Peyer's patch (tissue), 4 donors: Measurements from ENCODE around the gene BAK1.

ENCODE experiments used
- CTCF ChIP-seq, 6 experiments: fragments of 450-650 bp in 4 of 6; fragments of 200-600 bp in 2 of 6; sonication (generic) in 1 of 6; IDR thresholded peaks; one replicate each; pipeline ENCODE4 v1.5.1; 2017 to 2019; ENCODE audit warnings: antibody characterized with exemption in 6 of 6, mild to moderate bottlenecking in 3 of 6, moderate library complexity in 1 of 6
- POLR2A ChIP-seq, 2 donors: fragments of 450-650 bp; IDR thresholded peaks; one replicate each; pipeline ENCODE4 v1.5.1; 2017; ENCODE audit warnings: antibody characterized with exemption in 2 of 2, mild to moderate bottlenecking in 2 of 2, moderate library complexity in 2 of 2

DNA sequence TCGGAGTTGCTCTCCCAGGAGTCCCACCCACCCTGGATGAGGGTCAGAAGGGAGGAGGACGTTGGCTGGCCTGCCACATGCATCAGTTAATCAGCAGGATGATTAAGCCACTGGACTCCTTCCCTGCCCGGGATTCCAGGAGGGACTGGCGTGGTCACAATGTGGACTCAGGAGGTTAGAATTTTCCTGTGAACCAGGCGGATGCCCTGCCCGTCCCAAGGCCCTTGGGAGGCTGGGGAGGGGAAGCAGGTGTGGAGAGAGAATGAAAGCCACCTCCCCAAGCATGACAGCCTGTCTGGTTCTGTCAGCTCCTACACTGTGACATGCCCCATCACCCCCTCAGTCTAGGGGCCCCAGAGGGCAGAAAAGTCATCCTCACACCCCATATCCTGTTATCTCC lies 29.5 kb upstream of the BAK1 start:
- no peak for TF ChIP-seq CTCF (IDR thresholded peaks at IDR 0.05)
- TF ChIP-seq POLR2A (IDR thresholded peaks at IDR 0.05): no peak
